IMR-90 (cell line): ENCODE results near the gene EPN2. TPM values are rescaled to one million over a fixed set of nuclear protein-coding genes. Genes with fewer than 3 reads are reported as not detected.

Experiments used
- ATAC-seq: fragments of 200-7000 bp; cut with Tn5 transposase; 2 replicates; pipeline ENCODE4 v1.9.1; 2020; ENCODE audit warnings: low read depth, mild to moderate bottlenecking, moderate library complexity
- BruUV-seq: library from RNA; stranded (reverse); fragments of 400-500 nt; replicated peaks from 2 replicates; lab custom pipeline; 2021; lab: Mats Ljungman, UMichigan
- CTCF ChIA-PET: fragments of 300-600 bp; formaldehyde crosslinking; extraction: SDS; loops from one replicate; lab custom pipeline; 2021; ENCODE audit warnings: antibody characterized with exemption; lab: Yijun Ruan, JAX
- POLR2A ChIA-PET: fragments of 300-600 bp; sonication (Branson Sonifier 250); formaldehyde crosslinking; loops from one replicate; lab custom pipeline; 2022; ENCODE audit warnings: antibody characterized with exemption; ENCODE audit not compliant: unreplicated experiment; lab: Charles Lee
- DNase-seq: peaks from one replicate; pipeline ENCODE4 v3.0.0; 2013
- H2AFZ ChIP-seq: replicated peaks from 2 replicates; pipeline ENCODE3; 2013; ENCODE audit warnings: low read length, mild to moderate bottlenecking; ENCODE audit not compliant: poor library complexity
- H2AK5ac ChIP-seq: 2 replicates; pipeline ENCODE4 v1.6.1; 2013; ENCODE audit warnings: low read depth, low read length, inconsistent platforms
- H2AK9ac ChIP-seq: replicated peaks from 2 replicates; pipeline ENCODE3; 2013; ENCODE audit warnings: mild to moderate bottlenecking, low read depth, low read length, moderate library complexity; ENCODE audit not compliant: poor library complexity
- H2BK120ac ChIP-seq: 2 replicates; pipeline ENCODE4 v1.6.1; 2013; ENCODE audit warnings: low read depth, low read length, inconsistent platforms
- H2BK15ac ChIP-seq: 3 replicates; pipeline ENCODE4 v1.6.1; 2013; ENCODE audit warnings: low read depth, low read length, inconsistent platforms
- H2BK20ac ChIP-seq: 2 replicates; pipeline ENCODE4 v1.6.1; 2013; ENCODE audit warnings: low read depth, mild to moderate bottlenecking, inconsistent platforms, low read length, moderate library complexity
- H2BK5ac ChIP-seq: 2 replicates; pipeline ENCODE4 v1.6.1; 2013; ENCODE audit warnings: mild to moderate bottlenecking, low read depth, low read length, inconsistent platforms; ENCODE audit not compliant: poor library complexity, severe bottlenecking
- H3K14ac ChIP-seq: replicated peaks from 2 replicates; pipeline ENCODE4 v1.6.1; 2013; ENCODE audit warnings: low read depth, low read length, inconsistent platforms
- H3K18ac ChIP-seq: 2 replicates; pipeline ENCODE4 v1.6.1; 2013; ENCODE audit warnings: low read depth, low read length, control low read depth
- H3K23ac ChIP-seq: 2 replicates; pipeline ENCODE4 v1.6.1; 2013; ENCODE audit warnings: low read depth, low read length, inconsistent platforms
- H3K27ac ChIP-seq: 2 replicates; pipeline ENCODE4 v1.5.1; 2013; ENCODE audit warnings: mild to moderate bottlenecking, control low read depth, low read length; ENCODE audit not compliant: insufficient read depth
- H3K27me3 ChIP-seq: 2 replicates; pipeline ENCODE4 v1.6.1; 2013; ENCODE audit warnings: low read length; ENCODE audit not compliant: control insufficient read depth, insufficient read depth
- H3K36me3 ChIP-seq: 2 replicates; pipeline ENCODE4 v1.6.1; 2013; ENCODE audit warnings: low read length, mixed read lengths; ENCODE audit not compliant: control insufficient read depth, insufficient read depth
- H3K4ac ChIP-seq: 2 replicates; pipeline ENCODE4 v1.6.1; 2013; ENCODE audit warnings: low read depth, low read length, inconsistent platforms
- H3K4me1 ChIP-seq: 2 replicates; pipeline ENCODE4 v1.6.1; 2013; ENCODE audit warnings: low read length, mixed read lengths; ENCODE audit not compliant: control insufficient read depth, insufficient read depth
- H3K4me2 ChIP-seq: 2 replicates; pipeline ENCODE4 v1.6.1; 2013; ENCODE audit warnings: low read depth, mild to moderate bottlenecking, control low read depth, low read length, moderate library complexity
- H3K4me3 ChIP-seq: 2 replicates; pipeline ENCODE4 v1.5.1; 2013; ENCODE audit warnings: low read depth, mild to moderate bottlenecking, control low read depth, low read length, moderate library complexity; ENCODE audit not compliant: insufficient read depth
- H3K56ac ChIP-seq: 2 replicates; pipeline ENCODE4 v1.6.1; 2013; ENCODE audit warnings: low read length, inconsistent platforms; ENCODE audit not compliant: insufficient read depth; ENCODE audit errors: extremely low read depth
- H3K79me1 ChIP-seq, 2 experiments: 2 replicates each; pipeline ENCODE4 v1.6.1; 2013; ENCODE audit warnings: low read length in 2 of 2, inconsistent platforms in 1 of 2, low read depth in 1 of 2
- H3K9ac ChIP-seq: 2 replicates; pipeline ENCODE4 v1.6.1; 2013; ENCODE audit warnings: low read depth, low read length, control low read depth
- H3K9me1 ChIP-seq: 2 replicates; pipeline ENCODE4 v1.6.1; 2013; ENCODE audit warnings: low read length, inconsistent platforms; ENCODE audit not compliant: insufficient read depth
- H3K9me3 ChIP-seq: 2 replicates; pipeline ENCODE4 v1.6.1; 2013; ENCODE audit warnings: low read length; ENCODE audit not compliant: control insufficient read depth, insufficient read depth
- H4K20me1 ChIP-seq: 2 replicates; pipeline ENCODE4 v1.6.1; 2013; ENCODE audit warnings: low read length, inconsistent platforms; ENCODE audit not compliant: insufficient read depth
- H4K5ac ChIP-seq: 2 replicates; pipeline ENCODE4 v1.6.1; 2013; ENCODE audit warnings: mild to moderate bottlenecking, low read depth, low read length, control low read depth
- H4K8ac ChIP-seq, 2 experiments: 2 replicates each; pipeline ENCODE4 v1.6.1; 2013; ENCODE audit warnings: low read depth in 2 of 2, low read length in 2 of 2, control low read depth in 1 of 2, inconsistent platforms in 1 of 2
- H4K91ac ChIP-seq: 2 replicates; pipeline ENCODE4 v1.6.1; 2013; ENCODE audit warnings: low read depth, low read length, inconsistent platforms; ENCODE audit not compliant: insufficient read depth
- MAFK ChIP-seq: IDR thresholded peaks from 2 replicates; pipeline ENCODE4 v1.6.1; 2012; ENCODE audit warnings: low read depth, low read length, improper control_type of control experiment
- MAZ ChIP-seq: IDR thresholded peaks from 2 replicates; pipeline ENCODE4 v1.6.1; 2012; ENCODE audit warnings: low read depth, mild to moderate bottlenecking, low read length, improper control_type of control experiment, moderate library complexity, borderline replicate concordance
- WGBS, 2 experiments: methylation state at CpG; one replicate each; pipeline versions ENCODE4 v1.1.5 to v1.1.7; 2013; ENCODE audit warnings: missing lambda C conversion rate in 2 of 2; ENCODE audit not compliant: insufficient read length in 1 of 2; ENCODE audit errors: extremely low coverage in 2 of 2; 5-methylcytosine and 5-hydroxymethylcytosine counted together
- dilution Hi-C: fragments of 300-500 bp; cut with HindIII; formaldehyde crosslinking; loops from one replicate; pipeline ENCODE4 v1.14.3; 2018; ENCODE audit warnings: low sequenced_read_pairs; ENCODE audit not compliant: unreplicated experiment
- in situ Hi-C: fragments of 300-500 bp; cut with MboI; formaldehyde crosslinking; loops from 3 replicates; pipeline ENCODE4 v1.14.3; 2019; ENCODE audit warnings: low sequenced_read_pairs, inconsistent platforms, mixed read lengths
- intact Hi-C: fragments of 100-400 bp; cut with micrococcal nuclease; formaldehyde crosslinking; loops from 2 replicates; pipeline ENCODE4 v1.10.0; 2022
- polyA plus RNA-seq, 3 experiments: library from polyadenylated mRNA; depleted of rRNA; stranded (reverse); fragments of >200 nt; gene quantifications; 2 replicates each; pipeline ENCODE4 v1.2.3, GENCODE V29; 2012; ENCODE audit warnings: low replicate concordance in 1 of 3
- total RNA-seq: library from RNA; depleted of rRNA; stranded (reverse); fragments of >200 nt; gene quantifications from 2 replicates; pipeline ENCODE4 v1.2.3, GENCODE V29; 2012

The EPN2 gene
- total and polyA plus RNA-seq, 2 of the 4 experiments (the other 2 are of a cell fraction) = 14.9 to 25.3 TPM

DNA sequence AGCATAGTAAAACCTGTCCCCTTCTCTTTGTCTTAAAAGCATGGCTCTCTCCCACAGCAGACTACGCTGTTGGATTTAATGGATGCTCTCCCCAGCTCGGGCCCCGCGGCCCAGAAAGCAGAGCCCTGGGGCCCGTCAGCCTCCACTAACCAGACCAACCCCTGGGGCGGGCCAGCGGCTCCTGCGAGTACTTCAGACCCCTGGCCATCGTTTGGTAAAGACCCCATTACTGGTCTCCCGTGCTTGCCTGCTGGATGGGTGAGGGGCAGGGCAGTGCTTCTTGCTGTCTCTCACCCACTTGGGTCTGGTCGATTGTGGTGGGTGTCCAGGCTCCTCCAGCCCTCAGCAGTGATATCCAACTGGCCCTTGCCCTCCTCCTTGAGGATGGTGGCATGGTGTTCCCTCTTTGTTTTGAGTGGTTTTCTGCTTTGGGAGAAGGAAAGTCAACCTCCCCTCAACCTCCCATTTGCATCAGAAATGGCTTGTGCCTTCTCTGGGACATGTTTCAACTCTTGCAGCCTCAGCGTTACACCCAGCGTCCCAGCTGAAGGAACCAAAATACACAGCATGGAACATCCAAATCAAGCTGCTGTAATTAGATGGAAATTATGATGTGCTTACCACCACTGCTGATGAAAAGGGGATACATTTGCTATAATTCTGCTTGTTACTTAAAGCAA, 76.0 kb downstream of the EPN2 start:
- Histone ChIP-seq H2AK5ac (no peak overlapping the region), H3K14ac (no peak overlapping the region), H3K9me3 (no peaks in the 10 kb centered on the region), H3K4ac (no peak overlapping the region), H3K36me3 (peaks cover 39% of the 10 kb centered on the region), H3K27me3 (no peaks in the 10 kb centered on the region), H2AK9ac (no peak overlapping the region), H2BK20ac (no peak overlapping the region), H3K56ac (no peak overlapping the region), H4K8ac (no peak overlapping the region), H3K4me1 (peaks cover 11% of the 10 kb centered on the region), H4K5ac (no peak overlapping the region), H4K91ac (no peak overlapping the region), H2BK15ac (no peak overlapping the region), H3K4me3 (no peak overlapping the region), H2BK5ac (no peak overlapping the region), H3K4me2 (no peak overlapping the region), H3K9me1 (peaks cover 24% of the 10 kb centered on the region), H3K79me1 (peaks cover 12 to 59% of the 10 kb centered on the region in 2 experiments), H3K27ac (no peak overlapping the region), H3K23ac (no peak overlapping the region), H4K20me1 (peaks cover 9% of the 10 kb centered on the region; the same call in 1 of the 2 replicates), H3K9ac (no peak overlapping the region), H3K18ac (no peak overlapping the region), H2AFZ (no peak overlapping the region), H2BK120ac (no peak overlapping the region)
- TF ChIP-seq MAZ (no peak), MAFK (no peak)
- ChIA-PET POLR2A (no interaction called here), CTCF (no interaction called here)
- intact Hi-C loops (no loop called here), dilution Hi-C loops (no loop called here), in situ Hi-C loops (no loop called here)
- BruUV-seq = no TSS peak
- DNase-seq (no peak), ATAC-seq (no peak)
- 100% methylated on average over 6 of the region's 13 CpGs; no CpG with 5 or more reads in 1 of the 2 experiments for WGBS, 2 experiments
